ENCODE measurements around the gene GAN.

GAN gene

DNA sequence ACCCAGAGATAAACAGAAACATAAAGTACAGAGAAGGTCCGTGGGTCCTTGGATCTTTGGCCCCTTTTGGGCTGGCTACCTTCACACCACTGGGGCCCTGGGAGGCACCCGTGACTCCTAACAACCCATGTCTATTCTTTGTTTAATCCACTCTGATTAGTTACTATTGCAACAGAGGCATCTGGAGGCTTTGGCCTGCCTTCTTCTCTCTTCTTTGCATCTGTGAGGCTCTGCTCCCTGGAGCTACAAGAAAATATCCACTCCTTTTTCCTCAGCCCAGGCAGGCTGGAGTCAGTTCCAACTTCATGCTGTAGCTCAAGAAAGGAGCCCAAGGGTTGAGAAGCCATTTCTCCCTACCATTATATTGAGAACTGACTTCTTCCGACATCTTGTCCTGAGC is 120.3 kb downstream of the GAN start:
- DNase-seq = no peak

DNA sequence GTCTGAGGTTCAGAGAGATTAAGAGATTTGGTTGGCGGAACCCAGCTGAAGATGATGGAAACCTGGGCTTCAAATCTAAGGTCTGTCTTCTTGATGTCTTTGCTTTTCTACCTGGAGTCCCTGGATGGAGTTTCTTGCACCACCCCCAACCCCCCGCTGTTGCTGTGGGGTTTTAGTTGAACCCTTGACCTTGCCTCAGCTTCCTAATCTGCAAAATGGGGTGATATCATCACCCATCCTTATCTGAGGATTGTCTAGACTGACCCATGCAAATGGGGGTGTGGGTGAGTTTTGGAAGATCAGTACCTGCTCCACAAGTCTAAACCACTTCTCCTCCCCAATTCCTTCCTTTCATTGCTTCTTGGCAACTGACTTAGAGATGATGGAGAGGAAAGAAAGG is 120.8 kb downstream of the GAN start:
- DNase-seq = no peak

DNA sequence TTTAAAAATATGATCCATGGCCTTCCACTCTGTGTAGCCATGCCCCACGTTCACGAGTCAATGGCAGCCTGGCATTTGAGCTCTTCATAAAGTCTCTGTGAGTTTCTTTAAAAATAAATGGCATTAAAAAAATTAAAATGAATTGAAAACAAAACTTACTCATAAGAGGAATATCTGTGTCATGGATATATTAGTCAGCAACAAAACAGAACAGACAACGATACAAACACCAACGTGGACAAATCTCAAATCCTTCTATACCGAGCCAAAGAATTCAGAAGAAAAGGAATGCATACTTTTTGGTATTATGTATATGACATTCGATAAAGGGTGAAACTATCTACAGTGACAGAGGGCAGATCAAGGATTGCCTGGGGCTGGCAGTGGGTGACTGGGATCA is 121.6 kb downstream of the GAN start:
- no peak for DNase-seq

DNA sequence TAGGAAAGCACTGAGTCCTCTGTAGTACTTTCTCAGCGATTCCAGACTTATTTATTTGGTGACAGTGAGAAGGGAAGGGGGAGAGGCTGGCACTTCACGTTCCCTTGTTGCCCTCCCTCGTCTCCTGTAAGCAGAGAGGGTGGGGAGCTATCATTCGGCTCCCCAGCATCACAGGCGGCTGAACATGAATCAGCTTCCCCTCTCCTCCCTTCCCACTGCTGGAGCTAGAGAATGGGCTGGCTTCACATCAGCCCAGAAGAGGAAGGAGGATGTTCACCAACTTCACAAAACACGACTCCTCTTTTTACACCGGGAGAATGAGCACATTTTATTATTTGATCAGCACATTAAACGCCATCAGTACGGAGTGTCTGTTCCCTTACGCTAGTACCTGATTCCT is 123.1 kb downstream of the GAN start:
- DNase-seq = no peak

All from activated effector memory CD4-positive, alpha-beta T cell treated with Interleukin-2 at 50 U/mL for 16 hours (primary cell).